Peyer's patch (tissue), 4 donors: ENCODE data around the gene TPM2.

Experiments
- CTCF ChIP-seq, 6 experiments: fragments of 450-650 bp in 4 of 6; fragments of 200-600 bp in 2 of 6; sonication (generic) in 1 of 6; IDR thresholded peaks; one replicate each; pipeline ENCODE4 v1.5.1; 2017 to 2019; ENCODE audit warnings: antibody characterized with exemption in 6 of 6, mild to moderate bottlenecking in 3 of 6, moderate library complexity in 1 of 6
- POLR2A ChIP-seq, 2 donors: fragments of 450-650 bp; IDR thresholded peaks; one replicate each; pipeline ENCODE4 v1.5.1; 2017; ENCODE audit warnings: antibody characterized with exemption in 2 of 2, mild to moderate bottlenecking in 2 of 2, moderate library complexity in 2 of 2

GRCh38 chr9:35636135-35636876 is 53.4 kb downstream of the TPM2 start:
- TF ChIP-seq POLR2A (IDR thresholded peaks at IDR 0.05) (no peak), CTCF (IDR thresholded peaks at IDR 0.05) (no peak)
